Hematopoietic multipotent progenitor cell treated with erythropoietin and hydrocortisone succinate and interleukin-3 and kit ligand, for 8 days (in vitro differentiated cells): ENCODE measurements around the gene SLC24A3.

Source experiments
- DNase-seq: peaks from one replicate; pipeline ENCODE4 v3.0.0-alpha.2; 2015

Gene SLC24A3

DNA sequence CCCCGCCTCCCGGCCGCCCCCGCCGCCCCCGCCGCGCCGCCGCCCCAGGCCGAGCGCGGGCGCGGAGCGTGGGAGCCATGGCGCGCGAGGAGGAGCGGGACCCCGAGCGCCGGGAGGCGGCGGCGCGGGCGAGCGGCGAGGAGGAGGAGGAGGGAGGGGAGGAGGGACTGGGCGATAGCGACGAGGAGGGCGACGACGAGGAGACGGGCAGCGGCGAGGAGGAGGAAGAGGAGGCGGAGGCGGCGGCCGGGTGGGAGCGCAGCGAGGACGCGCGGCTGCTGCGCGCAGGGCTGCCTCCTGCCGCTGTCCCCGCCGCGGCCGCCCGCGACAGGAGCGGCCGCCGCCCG, at the start of gene SLC24A3:
SLC24A3 (plus strand) TSS at position 174 of the 347 bp plus-strand sequence.
- peak; percentile 18 for DNase-seq

DNA sequence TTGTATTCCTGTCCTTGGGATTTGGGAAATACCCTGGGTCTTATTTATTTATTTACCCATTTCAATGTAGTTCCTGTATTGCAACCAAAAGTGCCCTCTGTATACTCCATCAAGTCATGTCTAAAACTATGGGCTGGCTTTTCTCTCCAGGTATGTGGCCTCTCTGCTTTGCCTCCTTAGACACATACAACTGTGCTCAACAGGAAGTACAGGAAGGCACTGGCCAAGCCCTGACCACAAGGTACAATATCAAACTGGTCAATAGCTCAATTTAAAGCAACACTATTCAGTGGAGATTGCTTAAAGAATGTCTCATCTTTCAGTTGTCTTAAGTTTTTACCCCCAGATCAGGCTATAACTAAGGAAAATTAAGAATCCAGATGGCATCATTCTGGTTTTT, 42.3 kb upstream of the SLC24A3 start:
- DNase-seq: no peak

DNA sequence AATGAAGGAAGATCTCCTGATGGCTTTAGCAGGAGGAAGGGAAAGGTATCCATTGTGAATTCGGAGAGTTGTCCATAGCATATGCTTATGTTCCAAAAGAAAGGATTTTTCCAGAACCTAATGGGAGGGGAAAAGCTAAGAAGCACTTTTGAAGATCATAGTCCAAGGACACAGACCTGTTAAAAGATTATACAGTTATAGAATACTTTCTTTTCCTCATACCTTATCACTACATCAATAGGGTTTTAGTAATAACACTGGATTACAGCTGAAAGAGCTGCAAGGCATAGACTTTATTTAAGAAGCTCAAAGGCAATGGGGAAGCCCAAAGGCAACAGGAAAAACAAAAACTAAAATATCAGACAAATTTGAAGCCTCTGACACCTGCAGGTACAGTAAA, 39.8 kb upstream of the SLC24A3 start:
- no peak for DNase-seq

- DNase-seq: no peak
Measured at GRCh38 chr20:19176470-19177052, 35.9 kb upstream of the SLC24A3 start.

- no peak for DNase-seq
Measured at GRCh38 chr20:19181552-19181951, 30.9 kb upstream of the SLC24A3 start.

- no peak for DNase-seq
Measured at GRCh38 chr20:19185083-19185482, 27.4 kb upstream of the SLC24A3 start.

GRCh38 chr20:19193349-19193748, 19.1 kb upstream of the SLC24A3 start:
- no peak for DNase-seq

GRCh38 chr20:19205981-19206396, 6.5 kb upstream of the SLC24A3 start:
- peak; percentile 69 for DNase-seq

DNA sequence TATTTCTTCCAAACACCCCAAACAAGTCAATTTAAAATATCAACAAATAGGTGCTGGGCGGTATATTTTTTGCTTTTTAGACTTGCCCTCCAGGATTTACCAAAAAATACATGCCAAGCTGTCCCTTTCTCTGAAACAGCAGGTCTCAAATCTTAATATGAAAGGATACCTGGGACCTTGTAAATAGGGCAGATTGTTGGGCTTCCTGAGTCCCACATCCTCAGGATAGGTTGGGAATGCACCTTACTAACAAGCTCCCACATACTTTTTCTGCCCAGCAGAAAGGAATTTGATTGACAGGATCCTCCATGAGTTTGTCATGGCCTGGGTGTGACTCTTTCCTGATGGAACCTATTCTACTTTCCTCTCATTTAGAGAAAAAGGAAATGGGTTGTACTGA, 4.9 kb upstream of the SLC24A3 start:
- DNase-seq: no peak

DNA sequence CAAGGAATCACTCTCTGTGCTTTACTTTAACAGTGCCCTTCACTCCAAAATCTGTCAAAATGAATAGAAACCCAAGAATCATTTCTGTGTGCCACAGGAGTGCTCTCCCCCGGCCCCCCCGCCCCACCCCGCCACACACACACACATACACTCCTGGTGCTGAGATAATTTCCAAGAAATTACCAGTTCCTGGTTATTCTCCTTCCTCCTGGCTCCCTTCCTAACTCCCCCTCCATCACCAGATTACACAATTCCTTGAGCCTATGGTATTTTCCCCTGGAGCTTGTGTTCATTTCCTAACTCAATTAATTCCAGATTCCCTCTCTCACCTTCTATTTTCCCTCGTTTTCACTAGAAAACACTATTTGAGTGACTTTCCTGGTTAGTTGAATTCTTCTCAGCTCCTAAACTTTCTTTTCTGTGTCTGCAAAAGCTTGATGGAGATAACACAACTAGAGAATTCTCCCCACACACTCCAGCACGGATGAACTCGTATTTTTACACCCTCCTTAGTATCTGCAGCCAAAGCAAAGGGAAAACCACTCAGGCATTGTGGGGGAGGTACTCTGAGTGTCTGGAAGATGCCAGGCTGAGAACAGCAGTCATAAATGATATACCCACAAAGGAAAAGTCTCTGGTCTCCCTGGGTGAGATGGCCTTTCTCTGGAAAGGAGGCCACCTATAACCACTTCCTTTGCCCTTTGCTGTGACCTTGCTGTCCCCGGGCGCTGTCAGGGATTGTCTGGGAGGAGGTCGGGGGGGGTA, 1.9 kb upstream of the SLC24A3 start:
- no peak for DNase-seq

- DNase-seq: no peak
Measured at GRCh38 chr20:19211252-19211651, 1.2 kb upstream of the SLC24A3 start.

GRCh38 chr20:19211661-19212468, 577 bp upstream of the SLC24A3 start:
- DNase-seq: peak; percentile 9

GRCh38 chr20:19212821-19213502, 520 bp downstream of the SLC24A3 start:
- peak; percentile 66 for DNase-seq

- no peak for DNase-seq
Measured at GRCh38 chr20:19213946-19214490, 1.6 kb downstream of the SLC24A3 start.

GRCh38 chr20:19218411-19218810, 6.0 kb downstream of the SLC24A3 start:
- DNase-seq: no peak

DNA sequence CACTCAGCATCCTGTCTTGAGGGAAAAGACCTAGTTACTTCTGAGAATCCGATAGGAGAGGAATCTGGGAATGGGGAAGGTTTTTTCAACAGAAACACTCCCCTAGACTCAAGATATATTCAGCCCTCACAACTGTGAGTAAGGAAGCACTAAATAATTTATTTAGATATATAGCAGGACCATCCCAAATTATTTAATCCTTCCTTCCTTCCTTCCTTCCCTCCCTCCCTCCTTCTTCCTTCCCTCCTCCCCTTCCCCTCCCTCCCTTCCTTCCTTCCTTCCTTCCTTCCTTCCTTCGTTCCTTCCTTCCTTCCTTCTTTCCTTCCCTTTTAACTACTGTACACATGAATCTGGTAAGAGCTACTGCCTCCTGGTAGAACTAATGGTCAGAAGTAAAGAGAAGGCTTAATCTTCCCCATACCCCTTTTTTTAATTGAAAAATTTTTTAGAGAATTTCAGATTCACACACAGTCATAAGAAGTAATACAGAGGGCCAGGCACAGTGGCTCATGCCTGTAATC, 10.1 kb downstream of the SLC24A3 start:
- no peak for DNase-seq

GRCh38 chr20:19223640-19224039, 11.2 kb downstream of the SLC24A3 start:
- DNase-seq: no peak

DNA sequence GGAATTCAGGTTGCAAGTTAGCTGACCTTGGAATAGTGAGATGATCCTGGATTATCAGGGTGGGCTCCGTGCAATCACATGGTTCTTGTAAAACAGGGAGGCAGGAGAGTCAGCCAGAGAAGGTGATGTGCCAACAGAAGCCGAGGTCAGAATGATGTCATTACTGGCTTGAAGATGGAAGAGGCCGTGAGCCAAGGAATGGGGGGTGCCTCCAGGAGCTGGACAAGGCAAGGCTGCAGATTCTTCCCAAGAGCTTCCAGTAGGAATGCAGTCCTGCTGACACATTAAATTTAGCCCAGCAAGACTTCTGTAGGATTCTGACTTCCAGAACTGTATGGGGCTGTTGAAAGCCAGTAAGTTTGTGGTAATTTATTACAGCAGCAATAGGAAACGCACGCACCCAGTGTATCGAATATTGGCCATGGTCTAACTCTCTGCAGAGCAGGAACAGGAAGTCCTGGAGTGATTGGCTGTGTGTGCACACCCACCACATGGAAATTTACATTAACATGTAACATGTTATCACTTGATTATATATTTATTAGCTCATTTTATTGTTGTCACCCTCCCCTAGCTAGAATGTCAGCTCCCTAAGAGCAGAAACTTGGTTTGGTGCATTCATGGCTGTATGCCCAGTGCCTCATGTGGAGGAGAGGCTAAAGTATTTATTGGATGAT, 19.1 kb downstream of the SLC24A3 start:
- DNase-seq: no peak

- peak; percentile 48 for DNase-seq
Measured at GRCh38 chr20:19232997-19233794, 20.8 kb downstream of the SLC24A3 start.

- no peak for DNase-seq
Measured at GRCh38 chr20:19236371-19237055, 24.1 kb downstream of the SLC24A3 start.

DNA sequence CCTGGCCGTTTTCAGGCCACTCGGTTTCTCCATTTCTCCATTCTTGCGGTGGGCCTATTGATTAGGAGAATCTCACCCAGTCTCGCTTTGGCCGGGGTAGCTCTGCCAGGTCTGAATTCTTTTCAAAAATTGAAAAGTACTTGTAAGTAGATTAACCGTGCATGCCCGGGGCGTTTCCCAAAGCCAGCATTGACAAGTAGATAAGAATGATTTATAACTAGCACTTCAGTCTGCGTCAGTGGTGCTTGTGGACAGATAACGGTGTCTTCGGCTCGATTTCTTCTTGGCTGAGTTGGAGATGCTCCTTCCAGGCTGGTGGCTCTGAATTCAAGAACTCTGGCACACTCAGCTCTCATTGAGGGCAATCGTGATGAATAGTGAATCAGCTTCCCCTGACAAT, 29.0 kb downstream of the SLC24A3 start:
- peak; percentile 58 for DNase-seq
